RWPE1 (cell line): ENCODE results near the gene SDC1.

Experiments
- CTCF ChIA-PET: fragments of 350-600 bp; sonication (Branson Sonifier 250); formaldehyde crosslinking; extraction: SDS; loops from one replicate; lab custom pipeline; 2021; lab: Yijun Ruan, JAX
- POLR2A ChIA-PET: fragments of 400-600 bp; formaldehyde crosslinking; extraction: SDS; loops from one replicate; lab custom pipeline; 2020; ENCODE audit warnings: antibody characterized with exemption; ENCODE audit not compliant: low non-redundant PET; lab: Yijun Ruan, JAX
- DNase-seq: peaks from one replicate; pipeline ENCODE4 v3.0.0; 2012; ENCODE audit warnings: low spot score
- H3K27ac ChIP-seq: fragments of 450-650 bp; 2 replicates; pipeline ENCODE4 v1.5.1; 2017
- TF ChIP-seq, protein P1 (sequence below): fragments of 450-650 bp; conservative IDR thresholded peaks from 2 replicates; pipeline ENCODE4 v1.5.1; 2017; ENCODE audit warnings: low read depth, mild to moderate bottlenecking

The SDC1 gene

GRCh38 chr2:20221555-20221973 is 3.4 kb downstream of the SDC1 start:
- TF ChIP-seq, protein P1, sequence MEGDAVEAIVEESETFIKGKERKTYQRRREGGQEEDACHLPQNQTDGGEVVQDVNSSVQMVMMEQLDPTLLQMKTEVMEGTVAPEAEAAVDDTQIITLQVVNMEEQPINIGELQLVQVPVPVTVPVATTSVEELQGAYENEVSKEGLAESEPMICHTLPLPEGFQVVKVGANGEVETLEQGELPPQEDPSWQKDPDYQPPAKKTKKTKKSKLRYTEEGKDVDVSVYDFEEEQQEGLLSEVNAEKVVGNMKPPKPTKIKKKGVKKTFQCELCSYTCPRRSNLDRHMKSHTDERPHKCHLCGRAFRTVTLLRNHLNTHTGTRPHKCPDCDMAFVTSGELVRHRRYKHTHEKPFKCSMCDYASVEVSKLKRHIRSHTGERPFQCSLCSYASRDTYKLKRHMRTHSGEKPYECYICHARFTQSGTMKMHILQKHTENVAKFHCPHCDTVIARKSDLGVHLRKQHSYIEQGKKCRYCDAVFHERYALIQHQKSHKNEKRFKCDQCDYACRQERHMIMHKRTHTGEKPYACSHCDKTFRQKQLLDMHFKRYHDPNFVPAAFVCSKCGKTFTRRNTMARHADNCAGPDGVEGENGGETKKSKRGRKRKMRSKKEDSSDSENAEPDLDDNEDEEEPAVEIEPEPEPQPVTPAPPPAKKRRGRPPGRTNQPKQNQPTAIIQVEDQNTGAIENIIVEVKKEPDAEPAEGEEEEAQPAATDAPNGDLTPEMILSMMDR, result no peak
- ChIA-PET POLR2A (interaction anchor here (0.7 to 1.2 kb wide), 3 partner anchors 9 to 14 kb away, joined by 3 to 5 read pairs (median 4); no protein-coding TSS in a partner anchor), CTCF (interaction anchor here (0.7 kb wide), 1 partner anchor 76 kb away, joined by 4 read pairs; no protein-coding TSS in a partner anchor)
- no peak for DNase-seq
- peak overlapping the region; percentile 100 for H3K27ac ChIP-seq

GRCh38 chr2:20220806-20221554 is 4.0 kb downstream of the SDC1 start:
- TF ChIP-seq, protein P1, result no peak
- no peak for DNase-seq
- ChIA-PET POLR2A (interaction anchor here (0.6 to 1.2 kb wide), 4 partner anchors 8 to 113 kb away, joined by 3 to 5 read pairs (median 4); no protein-coding TSS in a partner anchor), CTCF (interaction anchor here (0.7 kb wide), 1 partner anchor 76 kb away, joined by 4 read pairs; no protein-coding TSS in a partner anchor)
- peak overlapping the region; percentile 100 for H3K27ac ChIP-seq

DNA sequence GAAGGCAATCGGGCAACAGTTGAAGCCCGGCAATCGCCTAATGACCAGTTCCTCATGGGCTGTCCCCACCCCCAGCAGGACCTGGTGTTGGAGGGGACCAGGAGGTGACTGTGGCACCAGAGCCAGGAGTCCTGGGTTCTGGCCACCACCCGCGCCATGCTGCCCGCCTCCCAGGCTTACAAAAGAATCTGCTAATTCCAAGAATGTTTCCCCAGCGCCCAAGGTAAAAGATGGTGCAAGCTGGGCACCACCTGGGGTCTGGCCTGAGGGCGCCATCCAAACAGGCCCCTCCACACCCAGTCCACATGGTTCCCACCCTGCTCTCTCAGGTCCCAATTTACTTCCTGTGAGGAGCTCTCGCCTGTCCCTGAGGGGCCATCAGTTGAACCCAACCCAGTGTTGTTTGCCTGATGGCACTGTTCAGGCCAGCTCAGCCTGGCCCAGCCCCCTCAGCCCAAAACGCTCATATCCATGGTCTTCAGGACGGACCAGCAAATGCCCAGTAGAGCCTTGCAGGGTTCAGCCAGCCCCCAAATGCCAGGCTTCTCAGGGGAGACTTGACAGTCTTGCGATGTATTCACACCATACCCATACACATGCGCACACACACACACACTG is 5.1 kb downstream of the SDC1 start:
- peak overlapping the region; percentile 100 for H3K27ac ChIP-seq
- DNase-seq, result no peak
- POLR2A ChIA-PET, result interaction anchor here (1.1 kb wide), 1 partner anchor 13 kb away, joined by 3 read pairs; no protein-coding TSS in a partner anchor
- TF ChIP-seq, protein P1, result no peak
- CTCF ChIA-PET, result interaction anchor here (0.6 to 0.7 kb wide), 3 partner anchors 11 to 1471 kb away, joined by 3 to 4 read pairs (median 3); no protein-coding TSS in a partner anchor

DNA sequence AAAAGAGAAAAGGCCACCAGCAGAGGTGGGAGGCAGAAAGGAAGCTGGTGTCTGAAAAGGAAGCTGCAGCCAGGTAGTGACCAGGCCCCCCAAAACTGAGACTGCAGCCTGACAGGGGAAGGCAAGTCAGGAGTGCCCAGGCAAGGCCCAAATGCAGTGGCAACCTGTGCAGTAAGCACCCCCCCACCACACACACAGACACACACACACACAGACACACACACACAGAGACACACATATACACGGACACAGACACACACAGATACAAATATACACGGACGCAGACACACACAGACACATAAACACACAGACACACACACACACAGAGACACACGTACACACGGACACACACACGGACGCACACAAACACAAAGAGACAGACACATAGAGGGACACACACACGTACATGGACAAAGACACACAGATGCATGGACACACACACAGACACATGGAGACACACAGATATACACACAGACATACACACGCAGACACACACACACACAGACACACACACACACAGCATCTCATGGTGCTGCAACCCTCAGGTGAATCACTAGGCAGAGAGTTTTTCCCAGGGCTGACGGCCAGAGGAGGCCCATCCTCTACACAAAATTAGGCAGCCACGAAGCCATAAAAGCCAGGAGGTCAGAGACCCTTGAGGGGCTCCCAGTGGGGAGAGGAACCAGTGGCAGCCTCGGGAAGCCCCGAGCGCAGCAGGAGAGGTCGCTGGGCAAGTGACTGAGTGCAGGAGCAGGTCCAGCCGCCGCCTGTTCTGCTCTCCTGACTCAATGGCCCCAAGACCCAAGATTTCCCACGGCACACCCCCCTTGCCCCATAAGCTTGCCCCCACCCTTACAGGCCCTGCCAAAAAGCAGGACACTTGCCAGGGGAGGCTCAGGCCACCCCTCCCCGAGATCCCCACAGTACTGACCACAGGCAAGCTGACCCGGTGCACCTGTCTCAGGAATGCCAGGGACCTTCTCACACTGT is 6.3 kb downstream of the SDC1 start:
- POLR2A ChIA-PET, result interaction anchor here (0.9 to 1.2 kb wide), 3 partner anchors 11 to 14 kb away, joined by 3 to 4 read pairs (median 4); no protein-coding TSS in a partner anchor
- DNase-seq, result no peak
- TF ChIP-seq, protein P1, result no peak
- H3K27ac ChIP-seq, result peak overlapping the region; percentile 100
- CTCF ChIA-PET, result interaction anchor here (0.5 to 0.7 kb wide), 3 partner anchors 107 to 1469 kb away, joined by 3 to 4 read pairs (median 3); no protein-coding TSS in a partner anchor

GRCh38 chr2:20217041-20217970 is 7.6 kb downstream of the SDC1 start:
- peak; percentile 94 for DNase-seq
- peak overlapping the region; percentile 100 for H3K27ac ChIP-seq
- ChIA-PET CTCF (interaction anchor here (0.5 to 1.7 kb wide), 2 partner anchors 8 to 145 kb away, joined by 8 to 13 read pairs; partner anchors contain the start of gene SDC1), POLR2A (interaction anchor here (1.0 to 1.2 kb wide), 2 partner anchors 9 to 27 kb away, joined by 3 to 4 read pairs; no protein-coding TSS in a partner anchor)
- TF ChIP-seq, protein P1, result no peak
